Natural killer cell (primary cell): ENCODE measurements around the gene DERL2. TPM values are rescaled to one million over a fixed set of nuclear protein-coding genes. Genes with fewer than 3 reads are reported as not detected.

Experiments
- ATAC-seq, 3 donors: fragments of 150-1000 bp in 2 of 3; fragments of 200-7000 bp in 1 of 3; cut with Tn5 transposase; 1 replicate in 1 of 3; 2 replicates in 2 of 3; pipeline ENCODE4 v1.10.0; 2021; ENCODE audit warnings: mild to moderate bottlenecking in 2 of 3, moderate library complexity in 2 of 3
- DNase-seq, 2 donors: peaks; one replicate each; pipeline versions ENCODE4 v3.0.0 to v3.0.0-alpha.2; 2013 to 2021; ENCODE audit warnings: mixed read lengths in 1 of 2
- H3K27ac ChIP-seq: one replicate; pipeline ENCODE4 v1.5.1; 2013; ENCODE audit warnings: mild to moderate bottlenecking, low read length
- H3K27me3 ChIP-seq: one replicate; pipeline ENCODE4 v1.6.1; 2013; ENCODE audit warnings: low read length; ENCODE audit not compliant: control insufficient read depth, insufficient read depth
- H3K36me3 ChIP-seq: one replicate; pipeline ENCODE4 v1.6.1; 2013; ENCODE audit warnings: low read length; ENCODE audit not compliant: control insufficient read depth, insufficient read depth
- H3K4me1 ChIP-seq: one replicate; pipeline ENCODE4 v1.6.1; 2013; ENCODE audit warnings: low read length; ENCODE audit not compliant: control insufficient read depth, insufficient read depth
- H3K4me3 ChIP-seq: one replicate; pipeline ENCODE4 v1.5.1; 2013; ENCODE audit warnings: low read length
- H3K9me3 ChIP-seq: one replicate; pipeline ENCODE4 v1.6.1; 2013; ENCODE audit warnings: low read length; ENCODE audit not compliant: control insufficient read depth, insufficient read depth
- H3K27ac Mint-ChIP-seq, 2 donors: one replicate each; pipeline ENCODE4 v1.8.0; 2022; ENCODE audit warnings: mild to moderate bottlenecking in 2 of 2, mixed read lengths in 2 of 2, moderate library complexity in 1 of 2
- H3K27me3 Mint-ChIP-seq, 2 donors: one replicate each; pipeline ENCODE4 v1.8.0; 2022; ENCODE audit warnings: low read depth in 2 of 2, mixed read lengths in 2 of 2
- H3K36me3 Mint-ChIP-seq: one replicate; pipeline ENCODE4 v1.8.0; 2022; ENCODE audit warnings: mixed read lengths
- H3K4me1 Mint-ChIP-seq, 2 donors: one replicate each; pipeline ENCODE4 v1.8.0; 2022; ENCODE audit warnings: mixed read lengths in 2 of 2
- H3K4me3 Mint-ChIP-seq: one replicate; pipeline ENCODE4 v1.8.0; 2022; ENCODE audit warnings: mild to moderate bottlenecking, moderate library complexity, mixed read lengths
- H3K9me3 Mint-ChIP-seq, 2 donors: one replicate each; pipeline ENCODE4 v1.8.0; 2022; ENCODE audit warnings: mixed read lengths in 2 of 2
- CTCF ChIP-seq: fragments of 200-600 bp; IDR thresholded peaks from one replicate; pipeline ENCODE4 v1.8.0; 2022; ENCODE audit warnings: antibody characterized with exemption
- WGBS: methylation state at CpG from one replicate; pipeline ENCODE4 v1.1.7; 2013; ENCODE audit warnings: missing lambda C conversion rate; ENCODE audit not compliant: insufficient coverage; 5-methylcytosine and 5-hydroxymethylcytosine counted together
- intact Hi-C: fragments of 100-400 bp; cut with micrococcal nuclease; formaldehyde crosslinking; loops from one replicate; pipeline ENCODE4 v1.14.2; 2022
- total RNA-seq, 4 donors: library from RNA; stranded (reverse); fragments of 120-200 nt in 1 of 4; gene quantifications; one replicate each; pipeline versions ENCODE4 v1.2.3 to v1.2.4, GENCODE V29; 2013 to 2022

Gene DERL2
- total RNA-seq, 3 donors from 2014 or later (not counting 1 experiment from before 2014, with no cell fraction given): 86.0 to 105 (median 94.3) TPM

GRCh38 chr17:5532581-5532980, 46.6 kb upstream of the DERL2 start:
- TF ChIP-seq CTCF: no peak
- Mint-ChIP-seq H3K4me1 (peaks cover 0 to 4% of the 10 kb centered on the region in 2 donors), H3K4me3 (no peak overlapping the region), H3K9me3 (no peaks in the 10 kb centered on the region), H3K27ac (peak overlapping the region in 1 of 2 donors; percentile 31), H3K36me3 (peaks cover 31% of the 10 kb centered on the region), H3K27me3 (no peaks in the 10 kb centered on the region)
- H3K27me3 ChIP-seq: no peaks in the 10 kb centered on the region
- H3K36me3 ChIP-seq: peaks cover 74% of the 10 kb centered on the region
- no peaks in the 10 kb centered on the region for H3K9me3 ChIP-seq
- no peak for DNase-seq
- H3K27ac ChIP-seq: no peak overlapping the region
- intact Hi-C loops: no loop called here
- no peak for ATAC-seq
- 88% methylated on average over 8 of the region's 8 CpGs for WGBS
- H3K4me1 ChIP-seq: no peaks in the 10 kb centered on the region
- no peak overlapping the region for H3K4me3 ChIP-seq

GRCh38 chr17:5531085-5531418, 45.1 kb upstream of the DERL2 start:
- Mint-ChIP-seq H3K27ac (no peak overlapping the region), H3K4me3 (no peak overlapping the region), H3K9me3 (no peaks in the 10 kb centered on the region), H3K27me3 (no peaks in the 10 kb centered on the region), H3K4me1 (no peaks in the 10 kb centered on the region), H3K36me3 (peaks cover 31% of the 10 kb centered on the region)
- no peak for TF ChIP-seq CTCF
- DNase-seq (no peak), ATAC-seq (no peak)
- no peaks in the 10 kb centered on the region for H3K27me3 ChIP-seq
- no peaks in the 10 kb centered on the region for H3K4me1 ChIP-seq
- H3K27ac ChIP-seq: no peak overlapping the region
- intact Hi-C loops: no loop called here
- WGBS: 95% methylated on average over 4 of the region's 4 CpGs
- no peaks in the 10 kb centered on the region for H3K9me3 ChIP-seq
- H3K4me3 ChIP-seq: no peak overlapping the region
- peaks cover 74% of the 10 kb centered on the region for H3K36me3 ChIP-seq

- Mint-ChIP-seq H3K9me3 (no peaks in the 10 kb centered on the region), H3K4me3 (no peak overlapping the region), H3K27ac (no peak overlapping the region), H3K36me3 (peaks cover 31% of the 10 kb centered on the region), H3K4me1 (no peaks in the 10 kb centered on the region), H3K27me3 (no peaks in the 10 kb centered on the region)
- Histone ChIP-seq H3K36me3 (peaks cover 74% of the 10 kb centered on the region), H3K4me3 (no peak overlapping the region), H3K27me3 (no peaks in the 10 kb centered on the region), H3K27ac (no peak overlapping the region), H3K9me3 (no peaks in the 10 kb centered on the region), H3K4me1 (no peaks in the 10 kb centered on the region)
- ATAC-seq (no peak), DNase-seq (no peak)
- WGBS: over 99% methylated on average over 9 of the region's 12 CpGs
- no peak for TF ChIP-seq CTCF
- intact Hi-C loops: no loop called here
Measured at GRCh38 chr17:5530265-5531084, 44.5 kb upstream of the DERL2 start.
